OCI-LY1 (cell line): Measurements from ENCODE around the gene DNAAF3.
A peak's percentile ranks its signal among the peaks of the same experiment; 100 is the strongest.

Experiments used
- H2AFZ ChIP-seq: fragments of 200-600 bp; sonication (generic), shearing (Covaris generic); 2 replicates; pipeline ENCODE4 v1.6.0; 2014; ENCODE audit warnings: antibody characterized with exemption, mild to moderate bottlenecking, low read length
- H3F3A ChIP-seq: fragments of 200-600 bp; sonication (generic), shearing (Covaris generic); 2 replicates; pipeline ENCODE4 v1.6.0; 2014; ENCODE audit warnings: mild to moderate bottlenecking, antibody characterized with exemption, low read length, moderate library complexity; ENCODE audit not compliant: insufficient read depth
- H3K27ac ChIP-seq: fragments of 200-600 bp; sonication (generic); 2 replicates; pipeline ENCODE4 v1.5.1; 2014; ENCODE audit warnings: low read length, mixed run types, mild to moderate bottlenecking, low read depth; ENCODE audit not compliant: poor library complexity, severe bottlenecking
- H3K27me3 ChIP-seq: fragments of 200-600 bp; sonication (generic); 2 replicates; pipeline ENCODE4 v1.6.0; 2014; ENCODE audit warnings: antibody characterized with exemption, mild to moderate bottlenecking, low read length, moderate library complexity; ENCODE audit not compliant: insufficient read depth
- H3K36me3 ChIP-seq: fragments of 200-600 bp; sonication (generic); 2 replicates; pipeline ENCODE4 v1.6.1; 2014; ENCODE audit warnings: mild to moderate bottlenecking, antibody characterized with exemption, low read length, moderate library complexity, mixed read lengths; ENCODE audit not compliant: insufficient read depth
- H3K4me1 ChIP-seq: fragments of 200-600 bp; sonication (generic); 2 replicates; pipeline ENCODE4 v1.5.1; 2014; ENCODE audit warnings: mild to moderate bottlenecking, low read length, moderate library complexity; ENCODE audit not compliant: insufficient read depth, severe bottlenecking
- H3K4me2 ChIP-seq: fragments of 200-600 bp; sonication (generic), shearing (Covaris generic); 2 replicates; pipeline ENCODE4 v1.6.1; 2014; ENCODE audit warnings: low read length
- H3K4me3 ChIP-seq: fragments of 200-600 bp; sonication (generic); 2 replicates; pipeline ENCODE4 v1.5.1; 2014; ENCODE audit warnings: low read length, low read depth, mild to moderate bottlenecking, mixed read lengths; ENCODE audit not compliant: poor library complexity, severe bottlenecking
- H3K79me2 ChIP-seq: fragments of 200-600 bp; shearing (Covaris generic); 2 replicates; pipeline ENCODE4 v1.6.1; 2016; ENCODE audit warnings: mixed run types, low read length, mixed read lengths; ENCODE audit not compliant: insufficient read depth
- H3K9ac ChIP-seq: fragments of 200-600 bp; sonication (generic), shearing (Covaris generic); 2 replicates; pipeline ENCODE4 v1.6.1; 2014; ENCODE audit warnings: mild to moderate bottlenecking, low read length, mixed read lengths
- H3K9me2 ChIP-seq: fragments of 200-600 bp; sonication (generic), shearing (Covaris generic); 2 replicates; pipeline ENCODE4 v1.6.1; 2014; ENCODE audit warnings: low read depth, mild to moderate bottlenecking, low read length, mixed read lengths
- H3K9me3 ChIP-seq: fragments of 200-600 bp; shearing (Covaris generic); 2 replicates; pipeline ENCODE4 v1.6.1; 2014; ENCODE audit warnings: low read length, mixed read lengths
- H4K20me1 ChIP-seq: fragments of 200-600 bp; sonication (generic), shearing (Covaris generic); 2 replicates; pipeline ENCODE4 v1.6.0; 2016; ENCODE audit warnings: mild to moderate bottlenecking, low read length; ENCODE audit not compliant: insufficient read depth
- EZH2 ChIP-seq: fragments of 200-600 bp; sonication (generic), shearing (Covaris generic); IDR thresholded peaks from 2 replicates; pipeline ENCODE4 v1.8.0; 2017; ENCODE audit warnings: borderline replicate concordance, mixed run types, mild to moderate bottlenecking, antibody characterized with exemption, low read length, moderate library complexity, mixed read lengths
- TF ChIP-seq, protein P1 (sequence below): fragments of 200-600 bp; sonication (generic), shearing (Covaris generic); IDR thresholded peaks from 2 replicates; pipeline ENCODE4 v1.5.1; 2017; ENCODE audit warnings: mild to moderate bottlenecking, antibody characterized with exemption, low read length, moderate library complexity, mixed read lengths

DNAAF3 gene

DNA sequence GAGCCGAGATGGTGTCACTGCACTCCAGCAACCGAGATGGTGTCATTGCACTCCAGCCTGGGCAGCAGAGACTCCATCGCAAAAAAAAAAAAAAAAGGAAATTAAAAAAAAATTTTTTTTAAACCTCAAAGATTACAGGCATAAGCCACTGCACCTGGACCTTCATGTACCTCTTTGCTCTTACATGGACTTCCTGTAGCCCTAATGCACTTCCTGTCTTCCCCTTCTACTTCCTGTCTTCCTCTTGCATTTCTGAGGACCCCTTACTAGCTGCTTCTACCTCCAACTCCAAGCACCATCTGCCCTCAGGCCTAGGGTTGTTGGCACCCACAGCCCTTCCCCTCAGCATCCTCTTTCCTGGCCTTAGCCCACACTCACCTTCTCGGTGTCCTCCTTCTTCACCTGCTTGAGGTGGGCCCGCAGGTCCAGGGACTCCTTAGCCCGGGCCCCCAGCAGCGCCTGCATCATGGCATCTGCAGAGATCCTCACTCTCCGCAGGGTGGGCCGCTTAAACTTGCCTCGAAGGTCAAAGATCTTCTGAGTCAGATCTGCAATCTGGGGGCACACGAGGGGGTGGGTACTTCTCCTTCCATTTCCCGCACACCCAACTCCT, 12.7 kb downstream of the DNAAF3 start:
- 0 out of 2 replicates have a peak overlapping the region, but pooled peaks have one; percentile 49 for H2AFZ ChIP-seq
- H3K79me2 ChIP-seq, result no peaks in the 10 kb centered on the region
- H3K9ac ChIP-seq, result no peak overlapping the region
- no peaks in the 10 kb centered on the region; the same call in 1 of the 2 replicates for H3K36me3 ChIP-seq
- no peaks in the 10 kb centered on the region for H3K9me2 ChIP-seq
- H3F3A ChIP-seq, result no peaks in the 10 kb centered on the region
- H3K4me2 ChIP-seq, result no peak overlapping the region
- H3K4me1 ChIP-seq, result no peaks in the 10 kb centered on the region
- no peak overlapping the region for H3K4me3 ChIP-seq
- peaks cover 4% of the 10 kb centered on the region; the same call in 1 of the 2 replicates for H3K9me3 ChIP-seq
- TF ChIP-seq EZH2, result no peak
- TF ChIP-seq, protein P1, sequence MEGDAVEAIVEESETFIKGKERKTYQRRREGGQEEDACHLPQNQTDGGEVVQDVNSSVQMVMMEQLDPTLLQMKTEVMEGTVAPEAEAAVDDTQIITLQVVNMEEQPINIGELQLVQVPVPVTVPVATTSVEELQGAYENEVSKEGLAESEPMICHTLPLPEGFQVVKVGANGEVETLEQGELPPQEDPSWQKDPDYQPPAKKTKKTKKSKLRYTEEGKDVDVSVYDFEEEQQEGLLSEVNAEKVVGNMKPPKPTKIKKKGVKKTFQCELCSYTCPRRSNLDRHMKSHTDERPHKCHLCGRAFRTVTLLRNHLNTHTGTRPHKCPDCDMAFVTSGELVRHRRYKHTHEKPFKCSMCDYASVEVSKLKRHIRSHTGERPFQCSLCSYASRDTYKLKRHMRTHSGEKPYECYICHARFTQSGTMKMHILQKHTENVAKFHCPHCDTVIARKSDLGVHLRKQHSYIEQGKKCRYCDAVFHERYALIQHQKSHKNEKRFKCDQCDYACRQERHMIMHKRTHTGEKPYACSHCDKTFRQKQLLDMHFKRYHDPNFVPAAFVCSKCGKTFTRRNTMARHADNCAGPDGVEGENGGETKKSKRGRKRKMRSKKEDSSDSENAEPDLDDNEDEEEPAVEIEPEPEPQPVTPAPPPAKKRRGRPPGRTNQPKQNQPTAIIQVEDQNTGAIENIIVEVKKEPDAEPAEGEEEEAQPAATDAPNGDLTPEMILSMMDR, result no peak
- no peaks in the 10 kb centered on the region for H3K27me3 ChIP-seq
- no peak overlapping the region for H3K27ac ChIP-seq
- no peaks in the 10 kb centered on the region for H4K20me1 ChIP-seq

DNA sequence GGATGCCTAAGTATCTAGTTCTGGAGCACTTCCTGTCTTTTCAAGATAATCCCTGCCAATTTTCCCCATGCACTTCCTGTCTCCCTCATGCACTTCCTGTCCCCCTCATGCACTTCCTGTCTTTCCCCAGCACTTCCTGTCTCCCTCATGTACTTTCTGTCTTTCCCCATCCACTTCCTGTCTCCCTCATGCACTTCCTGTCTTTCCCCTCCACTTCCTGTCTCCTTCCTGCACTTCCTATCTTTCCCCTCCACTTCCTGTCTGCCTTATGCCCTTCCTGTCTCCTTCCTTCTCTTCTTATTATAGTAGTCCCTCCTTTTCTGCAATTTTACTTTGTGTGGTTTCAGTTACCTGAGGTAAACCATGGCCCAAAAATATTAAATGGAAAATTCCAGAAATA, 14.4 kb downstream of the DNAAF3 start:
- Histone ChIP-seq H3K4me2 (no peak overlapping the region), H3K36me3 (no peaks in the 10 kb centered on the region; the same call in 1 of the 2 replicates), H3K9ac (no peak overlapping the region), H3K27ac (no peak overlapping the region), H3K9me2 (no peaks in the 10 kb centered on the region), H4K20me1 (no peaks in the 10 kb centered on the region), H3K9me3 (peaks cover 4% of the 10 kb centered on the region; the same call in 1 of the 2 replicates), H3K4me1 (no peaks in the 10 kb centered on the region), H3F3A (no peaks in the 10 kb centered on the region), H3K27me3 (no peaks in the 10 kb centered on the region), H3K79me2 (no peaks in the 10 kb centered on the region), H2AFZ (no peak overlapping the region), H3K4me3 (no peak overlapping the region)
- TF ChIP-seq, protein P1, result no peak
- TF ChIP-seq EZH2, result no peak

DNA sequence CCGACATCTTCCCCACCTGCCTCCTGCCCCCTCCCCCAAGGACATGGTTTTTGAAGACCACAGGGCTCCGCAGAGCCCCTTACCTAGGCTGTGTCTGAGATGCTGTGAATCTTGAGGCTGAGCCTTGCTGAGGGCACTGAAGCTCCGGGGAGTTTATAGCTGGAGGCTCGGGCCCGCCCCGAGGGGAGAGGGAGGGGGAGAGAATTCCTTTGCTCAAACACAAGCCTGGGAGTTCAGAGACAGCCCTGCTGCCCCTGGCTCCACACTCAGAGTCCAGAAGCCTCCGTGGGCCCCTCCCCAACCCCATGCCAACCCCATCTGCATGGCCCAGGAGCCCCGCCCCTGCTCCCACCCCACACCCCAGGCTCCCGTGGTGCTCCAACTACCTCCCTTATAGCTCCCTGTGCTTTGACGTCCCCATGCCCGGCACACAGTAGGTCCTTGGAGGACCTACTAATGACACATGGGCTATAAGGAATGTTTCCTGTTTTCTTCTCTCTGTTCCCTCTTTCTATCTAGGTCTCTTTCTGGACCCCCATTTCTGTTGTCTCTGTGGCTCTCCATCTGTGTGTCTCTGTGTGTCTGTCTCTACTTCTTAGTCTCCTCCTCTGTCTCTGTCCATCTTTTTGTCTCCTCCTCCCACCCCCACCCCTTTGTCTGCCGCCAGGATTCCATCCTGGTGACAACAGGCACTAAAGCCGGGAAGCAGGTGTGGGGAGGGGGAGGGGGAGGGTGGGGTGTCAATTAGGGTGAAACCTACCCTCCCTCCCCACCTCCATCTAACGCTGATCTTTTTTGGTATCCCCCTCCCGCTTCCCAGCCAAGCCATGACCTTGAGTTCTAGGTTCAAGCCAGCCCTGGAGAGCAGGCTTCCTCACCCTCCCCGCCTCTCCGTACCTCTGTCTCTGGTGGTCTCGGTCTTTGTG, 17.1 kb downstream of the DNAAF3 start, which contains the start of gene TNNT1:
TSS of gene TNNT1 (minus strand) at position 129 of the 926 bp plus-strand sequence. CDS start 2,049 bp downstream, outside the sequence.
- H4K20me1 ChIP-seq, result no peaks in the 10 kb centered on the region
- no peak within 1 kb of the TSS for H3K9ac ChIP-seq
- no peaks in the 10 kb centered on the region for H3K9me2 ChIP-seq
- no peak within 1 kb of the TSS for H2AFZ ChIP-seq
- H3K9me3 ChIP-seq, result peaks cover 4% of the 10 kb centered on the region; the same call in 1 of the 2 replicates
- no peak within 1 kb of the TSS for H3K4me2 ChIP-seq
- H3K27me3 ChIP-seq, result no peaks in the 10 kb centered on the region
- no peaks in the 10 kb centered on the region for H3F3A ChIP-seq
- TF ChIP-seq EZH2, result no peak
- TF ChIP-seq, protein P1, result no peak
- H3K4me3 ChIP-seq, result no peak within 1 kb of the TSS
- H3K36me3 ChIP-seq, result no peaks in the 10 kb centered on the region; the same call in 1 of the 2 replicates
- no peak within 1 kb of the TSS for H3K27ac ChIP-seq
- peaks cover 4% of the 10 kb centered on the region for H3K4me1 ChIP-seq
- no peaks in the 10 kb centered on the region for H3K79me2 ChIP-seq
